Testis (tissue), 2 donors: ENCODE measurements around the gene MPDZ.

Source experiments
- CTCF ChIP-seq, 3 experiments: fragments of 450-650 bp in 2 of 3; fragments of 200-600 bp in 1 of 3; sonication (generic) in 1 of 3; IDR thresholded peaks; one replicate each; pipeline ENCODE4 v1.5.1; 2016 to 2019; ENCODE audit warnings: antibody characterized with exemption in 3 of 3, mild to moderate bottlenecking in 2 of 3, moderate library complexity in 1 of 3
- POLR2A ChIP-seq: fragments of 450-650 bp; IDR thresholded peaks from one replicate; pipeline ENCODE4 v1.6.1; 2017; ENCODE audit warnings: antibody characterized with exemption, mild to moderate bottlenecking, moderate library complexity

- TF ChIP-seq CTCF (IDR thresholded peaks at IDR 0.05) (no peak), POLR2A (no peak)
Measured at GRCh38 chr9:13116292-13116691, 163.2 kb downstream of the MPDZ start.
